DMS79 (cell line): ENCODE data around the gene IDH1.
"Not testable (repeated sequence)": the region's sequence is repeated elsewhere in the genome, so short reads cannot be mapped to it uniquely, and the experiment has no call there.

Experiments used
- DNase-seq: peaks from one replicate; lab custom pipeline; 2025; lab: John Stamatoyannopoulos, UW

Gene IDH1

GRCh38 chr2:208256192-208256782 lies 1.4 kb upstream of the IDH1 start:
- DNase-seq: no peak

GRCh38 chr2:208255557-208256106 lies 761 bp upstream of the IDH1 start:
- DNase-seq: no peak

GRCh38 chr2:208254118-208254870 lies 577 bp downstream of the IDH1 start:
- peak; percentile 45 for DNase-seq

- DNase-seq: no peak
Measured at GRCh38 chr2:208253600-208254117, 1.2 kb downstream of the IDH1 start.

GRCh38 chr2:208252716-208253492 lies 2.0 kb downstream of the IDH1 start:
- no peak for DNase-seq

GRCh38 chr2:208251098-208251497 lies 3.8 kb downstream of the IDH1 start:
- DNase-seq: no peak

- DNase-seq: no peak
Measured at GRCh38 chr2:208250388-208250787, 4.5 kb downstream of the IDH1 start.

GRCh38 chr2:208249296-208249695 lies 5.6 kb downstream of the IDH1 start:
- DNase-seq: no peak

- no peak for DNase-seq
Measured at GRCh38 chr2:208248601-208249000, 6.3 kb downstream of the IDH1 start.

- DNase-seq: no peak
Measured at GRCh38 chr2:208245746-208246145, 9.1 kb downstream of the IDH1 start.

GRCh38 chr2:208244422-208244821 lies 10.4 kb downstream of the IDH1 start:
- DNase-seq: no peak

- no peak for DNase-seq
Measured at GRCh38 chr2:208240619-208241209, 14.2 kb downstream of the IDH1 start.

- no peak for DNase-seq
Measured at GRCh38 chr2:208239770-208240493, 14.9 kb downstream of the IDH1 start.

- DNase-seq: no peak
Measured at GRCh38 chr2:208235860-208236259, 19.0 kb downstream of the IDH1 start.

GRCh38 chr2:208234786-208235185 lies 20.1 kb downstream of the IDH1 start:
- no peak for DNase-seq

GRCh38 chr2:208228476-208228875 lies 26.4 kb downstream of the IDH1 start:
- no peak for DNase-seq

- DNase-seq: no peak
Measured at GRCh38 chr2:208227581-208228232, 27.2 kb downstream of the IDH1 start.

GRCh38 chr2:208224802-208225201 lies 30.1 kb downstream of the IDH1 start:
- DNase-seq: no peak

GRCh38 chr2:208222351-208222750 lies 32.5 kb downstream of the IDH1 start:
- DNase-seq: no peak

- DNase-seq: not testable (repeated sequence)
Measured at GRCh38 chr2:208221873-208222272, 33.0 kb downstream of the IDH1 start.
